G401 (cell line): ENCODE results near the gene MYCL. TPM values are rescaled to one million over a fixed set of nuclear protein-coding genes. Genes with fewer than 3 reads are reported as not detected.
"Not testable (repeated sequence)": the region's sequence is repeated elsewhere in the genome, so short reads cannot be mapped to it uniquely, and the experiment has no call there.

ENCODE experiments used
- DNase-seq: peaks from one replicate; pipeline ENCODE4 v3.0.0-alpha.2; 2015; ENCODE audit warnings: low spot score
- in situ Hi-C: cut with HindIII; loops from 2 replicates; pipeline ENCODE4 v1.10.0; 2016; ENCODE audit warnings: low sequenced_read_pairs, mixed read lengths
- total RNA-seq: library from RNA; depleted of rRNA; stranded (reverse); fragments of >200 nt; shearing (Covaris generic); gene quantifications from 2 replicates; pipeline ENCODE4 v1.2.3, GENCODE V29; 2014

Gene MYCL
- total RNA-seq, 1 experiment from 2014 or later, result 8.2 TPM

DNA sequence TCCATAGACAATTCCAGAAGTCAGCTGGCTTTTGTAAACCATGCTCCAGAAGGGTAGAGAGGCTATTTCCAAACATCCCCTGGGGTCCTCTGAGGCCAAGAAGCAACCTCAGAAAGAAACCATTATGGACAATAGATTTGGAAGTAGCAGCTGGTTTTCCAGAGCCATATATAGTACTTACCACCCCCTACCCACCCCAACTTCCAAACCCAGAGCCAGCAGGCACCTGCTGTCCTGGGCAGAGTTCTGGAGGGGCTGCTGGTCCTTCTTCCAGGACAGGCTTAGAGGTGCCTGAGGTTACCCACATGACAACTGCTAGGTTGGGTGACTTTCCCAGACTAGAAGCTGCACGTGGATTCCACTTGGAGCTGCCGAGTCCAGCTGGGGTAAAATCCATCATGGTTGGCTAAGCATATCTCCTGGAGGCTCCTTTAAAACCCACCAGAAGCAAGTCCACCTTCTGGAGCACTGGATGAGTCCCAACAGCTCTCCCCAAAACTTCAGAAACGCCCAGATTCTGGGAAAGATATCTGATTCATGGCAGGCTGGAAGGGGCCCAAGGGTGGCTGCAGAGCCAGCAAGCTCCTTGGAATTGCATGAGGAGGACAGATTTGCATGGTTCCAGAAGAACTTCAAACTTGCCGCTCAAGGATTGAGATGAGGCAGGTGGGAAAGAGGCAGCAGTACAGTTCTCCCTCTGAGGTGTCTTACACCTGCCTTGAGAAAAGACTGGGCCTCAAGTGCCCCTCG, 5.8 kb downstream of the MYCL start:
- in situ Hi-C loops, result no loop called here
- no peak for DNase-seq

DNA sequence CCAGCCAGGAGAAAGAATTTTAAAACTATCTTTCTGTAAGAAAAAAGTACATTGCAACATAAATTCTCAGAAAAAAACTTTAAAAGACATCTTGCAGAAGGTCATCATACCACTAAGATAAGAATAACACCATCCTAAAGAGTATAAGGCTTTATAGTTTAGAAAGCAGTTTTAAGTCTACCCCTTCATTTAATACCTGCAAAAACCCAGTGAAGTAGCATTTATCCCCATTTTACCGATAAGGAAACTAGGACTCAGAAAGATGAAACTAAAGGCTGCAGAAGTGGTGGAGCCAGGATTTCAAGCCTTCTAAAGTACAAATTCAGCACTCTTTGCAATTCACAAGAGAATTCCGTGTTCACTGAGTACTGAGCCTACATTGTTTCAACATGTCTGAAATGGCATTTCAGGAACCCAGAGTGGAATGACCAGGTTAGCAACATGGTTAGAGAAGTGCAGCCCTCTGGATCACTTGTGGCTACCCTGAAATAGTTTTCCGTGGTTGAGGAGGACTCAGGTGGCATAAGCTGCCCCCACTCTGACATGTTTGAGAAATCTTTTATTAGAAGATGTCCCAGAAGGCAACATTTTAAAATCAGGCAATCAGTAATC, 6.7 kb downstream of the MYCL start:
- in situ Hi-C loops, result no loop called here
- DNase-seq, result no peak

DNA sequence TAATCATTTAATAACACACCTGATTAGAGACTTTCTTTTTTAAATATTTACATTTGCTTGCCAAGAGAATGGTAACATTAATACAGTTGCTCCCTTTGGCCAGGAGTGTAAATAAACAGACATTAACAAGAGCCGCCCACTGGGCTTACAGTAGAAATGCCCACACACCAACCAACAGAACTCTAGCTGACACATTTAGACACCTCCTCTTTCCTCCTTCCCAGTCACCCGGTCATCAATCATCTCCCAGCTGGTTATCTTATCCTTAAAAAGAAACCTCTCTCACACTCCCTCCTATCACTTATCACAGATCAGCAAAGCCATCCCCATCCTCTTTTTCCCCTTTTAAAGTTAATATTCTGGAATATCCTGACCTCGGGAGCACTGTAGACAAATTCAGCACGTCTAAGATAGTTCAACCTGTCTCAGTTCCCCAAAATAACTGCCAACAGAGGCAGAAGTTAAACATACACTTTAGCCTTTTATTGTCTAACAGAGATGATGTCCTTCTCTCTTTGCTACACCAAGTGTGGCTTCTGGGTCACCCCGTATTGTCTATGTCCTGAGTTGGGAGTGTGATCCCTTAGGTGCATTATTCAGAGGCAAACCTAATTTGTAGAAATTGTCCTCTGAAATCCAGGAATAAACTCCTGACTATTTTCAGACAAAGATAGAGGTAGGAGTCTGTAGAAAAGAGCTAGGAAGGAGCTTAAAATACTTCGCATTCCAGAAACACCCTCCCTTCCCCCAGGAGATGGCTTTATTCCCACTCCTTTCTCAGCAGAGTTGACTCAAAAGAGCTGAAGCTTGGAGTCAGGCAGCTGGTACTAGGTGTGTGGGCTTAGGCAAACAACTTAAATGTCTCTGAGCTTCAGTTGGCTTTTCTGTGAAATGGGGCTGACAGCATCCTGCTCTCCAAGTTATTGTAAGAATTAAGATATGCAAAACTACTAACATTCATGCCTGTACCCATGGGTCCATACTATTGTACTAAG, 8.8 kb downstream of the MYCL start:
- no peak for DNase-seq
- in situ Hi-C loops, result no loop called here

DNA sequence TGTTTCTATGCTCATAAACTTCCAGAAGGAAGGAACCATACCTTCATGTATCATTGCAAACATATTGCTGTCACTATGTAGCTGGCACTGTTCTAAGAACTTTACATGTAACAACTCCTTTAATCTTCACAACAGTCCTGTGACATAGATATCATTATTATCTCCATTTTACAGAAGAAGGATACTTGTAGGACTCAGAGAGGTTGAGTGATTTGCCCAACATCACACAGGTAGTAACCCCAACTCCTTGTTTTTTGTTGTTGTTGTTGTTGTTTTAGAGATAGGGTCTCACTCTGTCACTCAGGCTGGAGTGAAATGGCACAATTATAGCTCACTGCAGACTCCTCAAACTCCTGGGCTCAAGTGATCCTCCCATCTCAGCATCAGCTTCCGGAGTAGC, 10.8 kb downstream of the MYCL start:
- no peak for DNase-seq
- in situ Hi-C loops, result no loop called here

DNA sequence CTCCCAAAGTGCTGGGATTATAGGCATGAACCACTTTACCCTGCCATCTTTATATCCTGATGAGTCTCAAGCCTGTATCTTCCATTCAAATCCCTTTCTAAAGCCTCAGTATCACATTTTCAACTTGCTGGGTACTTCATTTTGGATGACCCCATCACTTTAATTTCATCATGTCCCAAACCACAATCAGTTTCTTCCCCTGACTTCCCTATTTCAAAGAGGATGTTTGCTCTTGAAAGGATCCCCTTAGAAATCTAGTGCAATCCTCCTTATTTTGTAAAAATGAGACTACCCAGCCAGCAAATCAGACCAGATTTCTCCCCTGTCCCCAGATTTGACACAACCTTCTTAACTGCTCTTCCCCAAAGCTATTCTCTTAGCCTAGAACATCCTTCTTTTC, 11.4 kb downstream of the MYCL start:
- in situ Hi-C loops, result no loop called here
- no peak for DNase-seq

DNA sequence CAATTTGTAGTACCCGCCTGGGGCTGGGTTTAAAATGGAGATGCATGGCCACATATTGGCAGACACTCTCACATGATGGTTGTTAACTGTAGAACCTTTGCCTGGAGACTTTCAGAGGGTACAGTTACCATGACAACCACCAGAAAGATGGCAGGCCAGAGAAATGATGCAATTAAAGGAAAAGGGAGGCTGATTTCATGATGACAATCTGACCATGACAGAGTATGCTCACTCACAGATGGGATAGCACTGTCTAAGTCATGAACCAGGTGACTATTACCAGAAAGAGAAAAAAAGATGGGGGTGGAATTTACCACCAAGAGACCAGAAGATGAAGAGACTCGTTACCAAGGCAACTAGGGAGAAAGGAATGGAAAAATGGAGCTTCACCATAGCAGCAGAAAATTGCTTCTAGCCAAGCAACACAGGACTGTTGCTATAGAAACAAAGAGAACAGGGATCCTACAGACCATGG, 14.9 kb downstream of the MYCL start:
- in situ Hi-C loops, result no loop called here
- peak; percentile 86 for DNase-seq

DNA sequence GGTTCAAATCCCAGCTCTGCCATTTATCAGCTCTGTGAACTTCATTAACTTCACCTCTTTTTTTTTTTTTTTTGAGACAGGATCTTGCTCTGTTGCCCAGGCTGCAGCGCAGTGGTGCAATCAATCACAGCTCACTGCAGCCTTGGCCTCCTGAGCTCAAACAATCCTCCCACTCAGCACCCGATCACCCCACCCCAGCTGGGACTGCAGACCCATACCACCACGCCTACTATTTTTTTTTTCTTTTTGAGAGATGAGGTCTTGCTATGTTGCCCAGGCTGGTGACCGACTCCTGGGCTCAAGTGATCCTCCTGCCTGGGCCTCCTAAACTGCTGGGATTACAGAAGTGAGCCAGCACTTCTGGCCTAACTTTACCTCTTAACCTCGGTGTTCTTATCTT, 16.2 kb downstream of the MYCL start:
- in situ Hi-C loops, result no loop called here
- no peak for DNase-seq

DNA sequence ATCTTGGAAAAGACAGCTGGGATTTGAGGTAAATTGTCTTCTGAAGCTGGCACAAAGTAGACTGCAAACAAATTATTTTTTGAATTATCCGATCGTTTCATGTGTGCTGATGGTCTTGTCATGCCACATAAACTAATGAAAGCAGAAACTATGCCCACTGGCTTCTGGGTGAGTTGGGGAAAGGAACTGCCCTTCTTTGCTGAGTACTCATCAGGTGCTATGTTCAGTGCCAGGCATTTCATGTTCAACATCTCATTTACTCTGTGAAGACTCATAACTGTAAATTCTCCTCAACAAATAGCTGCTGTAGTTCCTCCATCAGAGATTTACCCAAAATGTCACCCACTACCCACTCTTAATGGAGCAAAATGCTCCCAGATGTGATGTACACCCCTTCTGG, 19.6 kb downstream of the MYCL start:
- in situ Hi-C loops, result no loop called here

DNA sequence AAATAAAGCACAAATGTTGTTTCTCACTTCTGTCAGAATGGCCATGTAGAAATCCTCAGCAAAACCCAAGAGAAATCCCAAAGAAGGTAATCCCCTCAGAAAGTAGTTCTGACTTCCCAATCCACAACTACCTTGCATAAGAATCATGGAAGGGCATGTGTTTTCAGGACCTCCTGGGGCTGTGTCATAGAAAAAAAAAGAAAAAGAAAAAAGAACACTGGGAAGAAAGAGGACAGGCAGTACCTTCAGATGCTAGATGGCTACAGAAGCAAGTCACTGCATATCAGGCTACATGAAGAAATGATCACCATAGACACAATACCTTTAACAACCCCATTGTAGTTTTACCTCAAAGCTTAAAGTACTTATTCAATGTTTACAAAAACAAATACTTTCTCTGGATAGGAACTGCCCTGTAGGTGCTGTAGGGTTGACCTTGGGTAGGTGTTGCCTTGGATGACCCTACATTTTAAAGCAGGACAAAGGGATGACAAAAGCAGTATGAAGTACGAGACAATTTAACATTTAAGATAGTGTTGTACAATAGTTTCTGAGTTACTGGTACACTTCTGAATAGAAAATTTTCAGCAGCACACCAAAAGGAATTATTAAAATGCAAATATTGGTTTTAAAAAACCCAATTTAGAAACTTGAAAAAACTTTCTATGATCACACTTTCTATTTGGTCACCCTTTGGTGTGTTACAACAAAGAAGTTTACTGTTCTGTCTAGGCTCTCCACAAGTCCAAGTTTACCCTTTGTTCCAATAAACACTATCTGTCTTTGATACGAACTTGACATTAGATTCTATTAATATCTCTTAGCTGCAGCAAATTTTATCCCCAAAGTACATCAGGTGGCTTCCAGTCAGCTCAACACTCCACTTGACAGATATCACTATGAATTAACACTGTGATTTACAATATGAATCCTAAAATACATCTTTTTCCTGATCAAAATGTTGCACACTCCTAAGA, 23.4 kb downstream of the MYCL start:
- in situ Hi-C loops, result no loop called here
- no peak for DNase-seq

More for the DNA sequence above, 19.6 kb downstream of the MYCL start:
- no peak for DNase-seq

DNA sequence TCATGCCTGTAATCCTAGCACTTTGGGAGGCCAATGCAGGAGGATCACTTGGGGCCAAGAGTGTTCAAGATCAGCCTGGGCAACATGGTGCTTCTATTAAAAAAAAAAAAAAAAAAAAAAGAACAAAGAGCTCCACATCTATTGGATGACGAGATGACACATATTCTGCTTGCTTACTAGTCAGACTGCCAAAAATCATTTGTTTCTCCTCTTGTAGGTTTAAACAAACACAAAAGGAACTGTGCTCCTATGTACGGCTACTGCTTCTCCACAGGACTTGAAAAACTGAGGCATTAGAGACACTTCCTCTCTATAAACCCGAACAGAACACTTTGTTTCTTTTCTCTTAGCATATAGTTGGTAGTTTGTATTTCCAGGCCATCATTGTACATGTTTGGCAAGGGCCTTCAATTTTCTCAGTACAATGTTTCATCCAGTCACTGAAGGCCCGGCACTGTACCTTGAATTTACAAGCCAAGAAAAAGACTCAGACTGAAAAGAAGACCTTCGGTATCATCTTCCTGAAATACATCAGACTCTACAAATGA, 24.4 kb downstream of the MYCL start:
- in situ Hi-C loops, result no loop called here
- no peak for DNase-seq

DNA sequence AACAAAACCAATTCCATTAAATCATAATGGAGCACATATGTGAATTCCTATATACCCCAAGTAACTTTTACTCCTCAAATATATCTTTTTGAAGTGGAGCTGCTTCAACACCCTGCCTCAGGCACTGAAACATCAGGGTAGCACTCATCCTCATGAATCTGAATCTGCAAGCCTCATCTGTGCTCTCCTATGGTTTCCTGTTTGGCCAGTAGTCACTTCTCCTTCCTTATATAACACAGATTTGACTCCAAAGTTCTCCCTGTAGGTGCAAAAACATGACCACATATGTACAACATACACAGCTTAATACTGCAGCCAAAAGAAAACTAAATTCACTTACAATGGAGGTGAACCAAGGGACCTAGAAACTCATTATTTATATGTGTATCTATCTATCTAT, 25.6 kb downstream of the MYCL start:
- in situ Hi-C loops, result no loop called here
- DNase-seq, result no peak

DNA sequence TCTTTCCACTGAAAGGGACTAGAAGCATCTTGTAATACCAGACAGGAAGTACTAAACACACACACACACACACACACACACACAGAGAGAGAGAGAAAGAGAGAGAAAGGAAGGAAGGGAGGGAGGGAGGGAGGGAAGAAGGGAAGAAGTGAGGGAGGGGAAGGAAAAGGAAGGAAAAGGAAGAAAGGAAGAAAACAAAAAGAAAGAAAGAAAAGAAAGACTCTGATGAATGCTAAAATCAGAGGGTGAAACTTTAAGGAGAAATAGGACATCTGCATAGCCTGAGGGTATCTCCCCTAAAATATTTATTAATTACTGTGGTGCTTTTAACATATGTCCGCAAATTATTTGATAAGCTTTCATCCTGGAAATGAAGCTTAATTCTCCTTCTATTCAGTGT, 29.0 kb downstream of the MYCL start:
- in situ Hi-C loops, result no loop called here

DNA sequence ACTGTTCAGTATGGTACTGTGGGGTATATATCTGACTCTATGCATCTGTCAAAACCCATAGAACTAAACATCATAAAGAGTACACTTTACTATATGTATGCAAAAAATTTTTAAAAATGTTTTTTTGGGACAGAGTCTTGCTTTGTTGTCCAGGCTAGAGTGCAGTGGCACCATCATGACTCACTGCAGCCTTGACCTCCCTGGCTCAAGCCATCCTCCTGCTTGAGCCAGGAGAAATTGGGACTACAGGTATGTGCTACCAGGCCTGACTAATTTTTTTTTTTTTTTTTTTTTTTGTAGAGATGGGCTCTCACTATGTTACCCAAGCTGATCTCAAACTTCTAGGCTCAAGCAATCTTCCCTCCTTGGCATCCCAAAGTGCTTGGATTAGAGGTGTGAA, 29.9 kb downstream of the MYCL start:
- in situ Hi-C loops, result no loop called here
- no peak for DNase-seq

More for the DNA sequence above, 29.0 kb downstream of the MYCL start:
- no peak for DNase-seq

DNA sequence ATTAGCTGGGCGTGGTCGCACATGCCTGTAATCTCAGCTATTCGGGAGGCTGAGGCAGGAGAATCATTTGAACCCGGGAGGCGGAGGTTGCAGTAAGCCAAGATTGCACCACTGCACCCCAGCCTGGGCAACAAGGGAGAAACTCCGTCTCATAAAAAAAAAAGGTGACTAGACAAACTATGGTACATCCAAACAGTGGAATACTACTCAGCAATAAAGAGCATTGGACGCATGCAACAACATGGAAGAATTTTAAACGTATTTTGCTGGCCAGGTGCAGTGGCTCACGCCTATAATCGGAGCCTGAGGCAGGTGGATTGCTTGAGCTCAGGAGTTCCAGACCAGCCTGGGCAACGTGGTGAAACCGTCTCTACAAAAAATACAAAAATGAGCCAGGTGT, 30.7 kb downstream of the MYCL start:
- in situ Hi-C loops, DNase-seq: not testable (repeated sequence)

DNA sequence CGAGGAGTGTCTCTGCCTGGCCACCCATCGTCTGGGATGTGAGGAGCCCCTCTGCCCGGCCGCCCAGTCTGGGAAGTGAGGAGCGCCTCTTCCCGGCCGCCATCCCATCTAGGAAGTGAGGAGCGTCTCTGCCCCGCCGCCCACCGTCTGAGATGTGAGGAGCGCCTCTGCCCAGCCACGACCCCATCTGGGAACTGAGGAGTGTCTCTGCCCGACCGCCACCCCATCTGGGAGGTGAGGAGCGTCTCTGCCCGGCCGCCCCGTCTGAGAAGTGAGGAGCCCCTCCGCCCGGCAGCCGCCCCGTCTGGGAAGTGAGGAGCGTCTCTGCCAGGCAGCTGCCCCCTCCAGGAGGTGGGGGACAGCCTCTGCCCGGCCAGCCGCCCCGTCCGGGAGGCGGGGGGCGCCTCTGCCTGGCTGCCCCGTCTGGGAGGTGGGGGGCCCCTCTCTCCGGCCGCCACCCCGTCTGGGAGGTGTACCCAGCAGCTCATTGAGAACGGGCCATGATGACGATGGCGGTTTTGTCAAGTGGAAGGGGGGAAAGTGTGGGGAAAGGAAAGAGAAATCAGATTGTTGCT, 32.1 kb downstream of the MYCL start:
- DNase-seq, in situ Hi-C loops: not testable (repeated sequence)

DNA sequence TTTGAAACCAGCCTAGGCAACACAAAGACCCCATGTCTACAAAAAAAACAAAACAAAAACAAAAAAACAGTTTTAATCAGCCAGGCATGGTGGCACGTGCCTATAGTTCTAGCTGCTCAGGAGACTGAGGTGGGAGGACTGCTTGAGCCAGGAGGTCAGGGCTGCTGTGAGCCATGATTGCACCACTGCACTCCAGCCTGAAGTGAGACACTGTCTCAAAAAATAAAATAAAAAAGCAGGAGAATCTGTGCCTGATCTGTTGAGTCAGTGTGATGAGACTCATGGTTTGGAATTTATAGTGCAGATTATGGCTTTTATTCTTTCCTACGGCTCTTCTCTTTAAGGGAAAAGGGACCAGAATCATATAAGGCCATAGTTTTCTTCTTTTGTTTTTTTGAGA, 35.0 kb downstream of the MYCL start:
- no peak for DNase-seq

DNA sequence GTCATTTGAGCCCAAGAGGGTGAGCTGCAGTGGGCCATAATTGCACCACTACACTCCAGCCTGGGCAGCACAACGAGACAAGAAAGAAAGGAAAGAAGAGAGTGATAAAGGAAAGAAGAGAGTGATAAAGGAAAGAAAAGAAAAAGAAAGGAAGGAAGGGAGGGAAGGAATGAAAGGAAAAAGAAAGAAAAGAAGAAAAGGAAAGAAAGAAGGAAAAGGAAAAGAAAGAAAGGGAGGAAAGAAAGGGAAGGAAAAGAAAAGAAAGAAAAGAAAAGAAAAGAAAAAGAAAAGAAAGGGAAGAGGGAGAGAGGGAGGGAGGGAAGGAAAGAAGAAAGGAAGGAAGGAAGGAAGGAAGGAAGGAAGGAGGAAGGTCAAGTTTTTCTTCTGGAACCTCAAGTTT, 36.0 kb downstream of the MYCL start:
- no peak for DNase-seq
- in situ Hi-C loops, result no loop called here

More for the DNA sequence above, 35.0 kb downstream of the MYCL start:
- in situ Hi-C loops, result no loop called here

DNA sequence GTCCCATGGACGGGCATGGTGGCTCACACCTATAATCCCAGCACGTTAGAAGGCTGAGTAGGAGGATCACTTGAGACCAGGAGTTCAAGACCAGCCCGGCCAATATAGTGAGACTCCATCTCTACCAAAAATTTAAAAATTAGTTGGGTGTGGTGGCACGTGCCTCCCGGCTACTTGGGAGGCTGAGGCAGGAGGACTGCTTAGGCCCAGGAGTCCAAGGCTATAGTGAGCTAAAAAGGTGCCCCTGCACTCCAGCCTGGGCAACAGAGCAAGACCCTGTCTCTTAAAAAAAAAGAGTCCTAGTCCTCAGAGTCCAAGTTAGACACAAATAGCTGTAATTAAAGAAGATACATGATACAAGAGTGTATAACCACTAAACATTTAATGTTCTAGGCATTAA, 38.5 kb downstream of the MYCL start:
- DNase-seq, result no peak
- in situ Hi-C loops, result no loop called here
